Activated CD4-positive, alpha-beta T cell treated with anti-CD3 and anti-CD28 coated beads for 1 hour (primary cell): ENCODE results near the gene EGLN2.
"Not testable (repeated sequence)": the region's sequence is repeated elsewhere in the genome, so short reads cannot be mapped to it uniquely, and the experiment has no call there.

Experiments used
- DNase-seq: peaks from one replicate; pipeline ENCODE4 v3.0.0-alpha.2; 2020

Gene EGLN2

DNA sequence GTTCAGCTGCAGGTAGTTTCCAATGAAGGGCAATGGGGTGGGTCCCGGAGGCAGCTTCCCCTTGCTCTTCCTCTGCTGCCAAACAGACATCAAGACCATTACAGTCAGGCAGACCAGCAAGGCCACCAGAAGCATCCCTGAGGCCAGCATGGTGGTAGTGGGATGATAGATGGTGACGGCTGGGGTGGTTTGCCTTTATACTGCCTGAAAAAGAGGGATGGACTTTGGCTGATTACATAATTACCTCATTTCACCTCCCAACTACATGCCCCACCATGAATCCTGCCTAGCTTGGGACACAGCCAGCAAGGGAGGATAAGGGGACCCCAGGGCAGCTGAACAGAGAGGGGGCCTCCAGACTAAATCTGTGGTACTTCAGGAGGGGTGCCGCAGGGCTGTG lies 51.3 kb downstream of the EGLN2 start, which contains the start of gene CYP2A6:
CYP2A6 (minus strand) TSS at position 171 of the 400 bp plus-strand sequence; CDS start at position 150, 21 bp downstream.
- DNase-seq, result not testable (repeated sequence)

DNA sequence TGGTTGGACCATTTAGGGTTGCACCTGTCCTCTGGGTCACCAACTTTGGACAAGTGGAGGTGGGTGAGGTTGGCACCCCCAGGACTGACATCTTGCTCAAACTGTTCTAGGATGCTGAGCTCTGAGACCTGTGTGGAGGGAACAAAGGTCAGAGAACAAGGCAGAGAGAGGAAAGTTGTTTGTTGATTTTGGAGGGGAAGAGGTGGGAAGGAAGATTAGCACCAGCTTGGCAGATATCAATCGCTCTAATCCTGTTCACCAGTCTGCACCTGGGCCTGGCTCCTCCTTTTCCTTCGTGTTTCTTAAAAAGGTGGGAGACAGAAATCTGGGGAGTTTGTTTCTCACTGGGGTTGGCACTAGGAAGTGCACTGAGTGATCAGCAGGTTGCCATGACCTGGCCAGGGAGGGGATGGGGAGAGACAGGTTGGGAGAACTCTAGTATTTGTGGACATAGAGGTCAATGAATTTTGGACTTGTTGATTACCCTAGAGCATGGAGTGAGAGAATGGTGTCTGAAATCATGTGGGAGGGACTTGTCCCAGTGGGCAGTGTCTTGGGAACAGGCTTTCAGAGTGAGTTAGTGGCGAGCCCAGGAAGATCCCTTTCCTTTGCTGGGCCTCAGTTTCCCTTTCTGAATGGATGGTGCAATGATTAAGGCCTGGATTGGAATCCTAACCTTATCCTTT lies 53.6 kb downstream of the EGLN2 start:
- not testable (repeated sequence) for DNase-seq
